Measurements from ENCODE around the gene LHX5.

- TF ChIP-seq CTCF (conservative IDR thresholded peaks at IDR 0.05) (no peak), EZH2 (IDR thresholded peaks at IDR 0.05; ENCODE audit: low read depth) (no peak)
Measured at GRCh38 chr12:113497693-113498092, 26.0 kb upstream of the LHX5 start.

All from PC-9 (cell line).